Measurements from ENCODE around the gene YDJC.
"Not testable (repeated sequence)": the region's sequence is repeated elsewhere in the genome, so short reads cannot be mapped to it uniquely, and the experiment has no call there.

Gene YDJC

GRCh38 chr22:21629255-21630149 is at the start of gene YDJC:
YDJC (minus strand) TSS chr22:21630022; CDS start chr22:21630014, 8 bp downstream.
- peak; percentile 89 for DNase-seq (ENCODE audit: low read depth in 2 of 2)

DNA sequence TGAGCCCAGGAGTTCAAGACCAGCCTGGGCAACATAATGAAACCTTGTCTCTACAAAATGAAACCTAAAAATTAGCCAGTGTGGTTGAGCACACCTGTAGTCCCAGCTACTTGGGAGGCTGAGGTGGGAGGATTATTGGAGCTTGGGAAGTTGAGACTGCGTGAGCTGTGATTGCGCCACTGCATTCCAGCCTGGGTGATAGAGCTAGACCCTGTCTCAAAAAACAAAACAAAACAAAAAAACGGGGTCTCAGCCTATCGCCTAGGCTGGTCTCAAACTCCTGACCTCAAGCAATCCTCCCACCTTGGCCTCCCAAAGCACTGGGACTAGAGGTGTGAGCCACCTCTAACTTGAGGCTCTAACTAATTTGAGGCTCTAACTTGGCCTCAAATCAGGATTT is 49.6 kb upstream of the YDJC start:
- DNase-seq (ENCODE audit: low read depth in 2 of 2) = no peak

- DNase-seq (ENCODE audit: low read depth in 2 of 2) = not testable (repeated sequence)
Observed at GRCh38 chr22:21678842-21679241, 49.0 kb upstream of the YDJC start.

DNA sequence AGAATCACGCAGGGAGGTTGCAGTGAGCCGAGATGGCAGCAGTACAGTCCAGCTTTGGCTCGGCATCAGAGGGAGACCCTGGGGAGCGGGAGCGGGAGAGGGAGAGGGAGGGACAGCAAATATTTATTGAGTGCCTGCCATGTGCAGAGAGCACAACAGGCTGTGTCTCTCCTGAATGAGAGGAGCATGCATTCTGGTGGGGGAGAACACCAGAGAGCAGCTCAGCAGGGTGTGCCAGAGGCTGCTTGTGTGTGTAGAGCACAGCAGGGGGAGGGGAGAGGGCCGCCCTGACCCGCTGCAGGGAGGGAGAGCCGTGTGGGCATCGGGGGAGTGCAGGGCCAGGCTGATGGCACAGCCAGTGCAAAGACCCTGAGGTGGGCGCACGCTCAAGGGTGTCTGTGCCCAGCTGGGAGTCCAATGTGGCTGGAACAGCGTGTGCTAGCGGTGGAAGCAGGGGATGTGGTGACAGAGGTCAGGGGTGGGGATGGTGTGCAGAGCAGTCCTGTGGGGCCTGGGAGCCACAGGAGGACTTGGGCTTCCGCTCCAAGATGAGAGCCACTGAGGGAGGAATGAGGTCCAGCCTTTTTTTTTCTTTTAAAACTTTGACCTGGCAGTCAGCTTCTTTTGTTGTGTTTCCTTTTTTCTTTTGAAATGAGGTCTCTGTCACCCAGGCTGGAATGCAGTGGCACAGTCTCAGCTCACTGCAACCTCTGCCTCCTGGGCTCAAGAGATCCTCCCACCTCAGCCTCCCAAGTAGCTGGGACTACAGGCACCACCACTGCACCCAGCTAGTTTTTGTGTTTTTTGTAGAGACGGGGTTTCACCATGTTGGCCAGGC is 48.0 kb upstream of the YDJC start:
- no peak for DNase-seq (ENCODE audit: low read depth in 2 of 2)

DNA sequence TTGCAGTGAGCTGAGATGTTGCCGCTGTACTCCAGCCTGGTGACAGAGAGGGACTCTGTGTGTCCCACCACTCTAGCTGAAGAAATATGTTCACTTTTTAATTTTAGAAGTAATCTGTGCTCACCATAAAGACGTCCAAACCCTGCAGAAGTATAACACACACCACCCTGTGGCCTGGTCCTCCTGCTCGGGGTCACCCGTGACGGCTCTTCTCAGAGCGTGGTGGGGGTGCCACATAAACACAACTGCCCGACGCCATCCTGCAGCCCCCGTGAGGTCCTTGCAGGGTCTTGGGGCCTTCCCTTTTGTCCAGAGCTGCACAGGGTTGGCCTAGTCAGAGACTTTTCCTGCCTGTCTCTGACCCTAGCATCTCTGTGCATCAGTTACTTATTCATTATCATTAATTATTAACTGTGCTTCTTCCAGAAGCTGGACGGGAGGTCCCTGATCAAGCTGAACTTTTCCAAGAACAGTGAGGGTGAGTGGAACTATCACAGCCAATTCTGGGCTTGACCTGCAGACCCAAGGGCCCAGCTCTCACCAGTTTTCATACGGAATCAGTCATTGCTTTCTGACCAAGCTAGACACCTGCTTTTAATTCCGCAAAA is 44.9 kb upstream of the YDJC start:
- DNase-seq (ENCODE audit: low read depth in 2 of 2) = no peak

- no peak for DNase-seq (ENCODE audit: low read depth in 2 of 2)
Observed at GRCh38 chr22:21673534-21674321, 43.9 kb upstream of the YDJC start.

DNA sequence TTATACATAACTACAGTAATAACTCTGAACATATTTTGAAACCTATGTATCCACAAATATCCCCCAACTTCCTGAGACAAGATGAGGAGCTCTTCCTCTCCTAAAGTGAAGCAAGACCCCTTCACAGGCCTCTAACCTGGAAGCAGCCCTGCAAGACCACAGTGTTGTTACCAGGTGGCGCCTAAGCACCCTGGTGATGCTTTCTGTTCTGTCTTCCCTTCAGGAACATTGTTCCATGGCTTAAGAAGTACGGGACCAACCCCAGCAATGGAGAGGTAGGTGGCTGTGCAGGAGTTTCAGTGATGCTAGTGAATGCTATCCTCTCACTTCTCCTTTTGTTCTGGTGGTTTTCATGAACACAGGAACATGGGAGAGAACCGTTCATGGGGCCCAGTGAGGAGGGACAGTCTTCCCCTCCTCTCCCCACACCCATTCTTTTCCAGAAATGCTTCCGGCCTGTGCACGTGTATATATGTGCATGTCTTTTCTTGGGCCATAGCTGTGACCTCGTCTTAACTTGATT is 42.3 kb upstream of the YDJC start:
- DNase-seq (ENCODE audit: low read depth in 2 of 2) = no peak

GRCh38 chr22:21669026-21669425 is 39.2 kb upstream of the YDJC start:
- DNase-seq (ENCODE audit: low read depth in 2 of 2) = no peak

DNA sequence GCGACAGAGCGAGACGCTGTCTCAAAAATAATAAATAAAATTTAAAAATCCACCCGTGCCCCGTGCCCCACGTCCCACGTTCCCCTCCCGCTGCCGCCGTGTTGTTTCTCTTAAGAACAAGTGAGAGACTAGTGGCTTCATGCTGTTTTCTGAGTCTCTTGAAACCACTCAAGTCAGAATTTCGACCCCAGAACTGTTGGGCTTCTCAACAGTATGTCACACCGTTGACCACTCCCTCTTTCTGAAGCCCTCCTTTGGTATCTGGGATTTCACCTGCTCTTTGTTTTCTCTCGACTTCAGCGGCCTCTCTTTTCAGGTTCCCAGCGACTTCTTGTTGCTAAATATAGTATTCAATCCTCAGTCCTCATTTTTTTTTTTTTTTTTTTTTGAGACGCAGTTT is 37.0 kb upstream of the YDJC start:
- DNase-seq (ENCODE audit: low read depth in 2 of 2) = no peak

- no peak for DNase-seq (ENCODE audit: low read depth in 2 of 2)
Observed at GRCh38 chr22:21665047-21665851, 35.4 kb upstream of the YDJC start.

GRCh38 chr22:21663738-21664137 is 33.9 kb upstream of the YDJC start:
- no peak for DNase-seq (ENCODE audit: low read depth in 2 of 2)

DNA sequence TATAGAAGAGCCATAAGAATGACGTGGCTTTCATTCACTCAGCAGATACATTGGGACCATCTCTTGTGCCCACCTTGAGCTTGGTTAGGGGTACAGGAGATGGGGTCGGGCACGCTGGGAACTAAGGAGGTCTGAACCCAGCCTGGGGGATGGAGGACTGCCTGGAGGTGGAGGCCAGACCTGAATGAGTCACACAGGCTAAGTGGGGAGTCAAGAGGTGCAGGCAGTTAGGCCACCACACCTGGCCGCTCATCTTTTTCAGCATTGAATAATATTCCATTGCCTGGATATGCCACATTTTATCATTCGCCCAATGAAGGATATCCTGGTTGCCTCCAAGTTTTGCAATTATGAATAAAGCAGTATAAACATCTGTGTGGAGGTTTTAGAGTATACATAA is 32.2 kb upstream of the YDJC start:
- no peak for DNase-seq (ENCODE audit: low read depth in 2 of 2)

GRCh38 chr22:21660904-21661303 is 31.1 kb upstream of the YDJC start:
- no peak for DNase-seq (ENCODE audit: low read depth in 2 of 2)

- DNase-seq (ENCODE audit: low read depth in 2 of 2) = no peak
Observed at GRCh38 chr22:21659864-21660525, 30.2 kb upstream of the YDJC start.

- DNase-seq (ENCODE audit: low read depth in 2 of 2) = peak in 1 of 2 donors; percentile 51
Observed at GRCh38 chr22:21657360-21658032, 27.7 kb upstream of the YDJC start.

- DNase-seq (ENCODE audit: low read depth in 2 of 2) = no peak
Observed at GRCh38 chr22:21657020-21657359, 27.2 kb upstream of the YDJC start.

DNA sequence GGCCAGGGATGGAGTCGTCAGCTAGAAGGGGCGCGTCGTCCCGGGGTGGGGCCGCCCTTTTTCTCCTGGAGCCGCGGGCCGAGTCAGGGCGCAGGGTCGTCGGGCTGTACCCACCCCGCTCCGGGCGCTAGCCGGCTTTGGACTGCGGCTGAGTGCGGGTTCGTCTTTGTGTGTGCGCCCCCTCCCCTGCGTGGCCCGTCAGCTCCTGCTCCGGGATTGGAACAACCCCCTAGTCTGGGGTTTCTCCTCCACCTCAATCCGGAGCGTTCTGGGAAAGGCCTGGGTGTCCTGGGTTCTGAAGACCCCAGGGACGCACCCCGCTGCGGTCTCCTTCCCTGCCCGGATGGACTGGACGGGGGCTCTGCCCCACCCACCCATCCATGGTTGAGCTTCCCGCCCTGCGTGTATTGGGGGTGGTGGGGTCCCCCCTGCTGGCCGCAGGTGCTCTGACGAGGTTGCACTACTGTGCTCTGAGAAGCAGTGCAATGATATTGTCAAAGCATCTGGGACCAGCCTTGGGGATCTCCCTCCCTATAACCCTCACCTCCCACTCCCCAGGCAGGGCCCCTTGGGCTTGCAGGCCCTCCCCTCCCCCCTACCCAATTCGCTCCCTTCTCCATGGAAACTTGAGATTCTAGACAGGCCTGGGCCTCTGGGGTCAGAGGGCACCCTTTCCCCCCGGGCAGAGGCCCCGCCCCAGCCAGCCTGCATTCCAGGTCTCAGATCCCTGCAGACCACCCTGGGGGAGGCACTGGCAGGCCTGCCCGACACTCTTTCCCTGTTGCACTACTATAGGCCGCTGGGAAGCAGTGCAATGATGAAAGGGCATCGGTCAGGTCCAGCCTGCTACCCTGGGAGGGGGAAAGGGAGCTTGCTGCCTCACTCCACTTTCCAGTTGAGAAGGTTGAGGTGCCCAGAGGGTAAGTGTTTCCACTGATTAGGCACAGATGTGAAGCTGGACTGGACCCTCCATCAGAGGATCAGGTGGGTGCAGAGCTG is 23.0 kb upstream of the YDJC start:
- no peak for DNase-seq (ENCODE audit: low read depth in 2 of 2)

GRCh38 chr22:21652010-21652546 is 22.3 kb upstream of the YDJC start:
- DNase-seq (ENCODE audit: low read depth in 2 of 2) = peak; percentile 57 to 71
